GM23248 (cell line): ENCODE data around the gene DMBT1.

Source experiments
- EZH2 ChIP-seq: fragments of 200-600 bp; sonication (generic); IDR thresholded peaks from 2 replicates; pipeline ENCODE4 v1.6.1; 2018; ENCODE audit warnings: antibody characterized with exemption, mild to moderate bottlenecking; ENCODE audit not compliant: insufficient read depth, poor library complexity, severe bottlenecking
- EZH2phosphoT487 ChIP-seq: fragments of 200-600 bp; sonication (generic); IDR thresholded peaks from 2 replicates; pipeline ENCODE4 v1.6.1; 2018; ENCODE audit warnings: antibody characterized with exemption, moderate library complexity, mild to moderate bottlenecking, low read depth; ENCODE audit not compliant: insufficient read depth

- TF ChIP-seq EZH2phosphoT487 = no peak
- no peak for TF ChIP-seq EZH2
Measured at GRCh38 chr10:122678266-122678665, 117.7 kb downstream of the DMBT1 start.
